HepG2 (cell line): ENCODE data around the gene FGD3. TPM values are rescaled to one million over a fixed set of nuclear protein-coding genes. Genes with fewer than 3 reads are reported as not detected.
A peak's percentile ranks its signal among the peaks of the same experiment; 100 is the strongest.

Experiments used
- CENPT ChIP-seq: sonication (generic); formaldehyde crosslinking; IDR thresholded peaks from 2 replicates; pipeline ENCODE4 v1.8.0; 2022; ENCODE audit warnings: low read depth, mild to moderate bottlenecking, moderate library complexity, missing genetic modification reagents
- ZBTB3 ChIP-seq: sonication (generic); formaldehyde crosslinking; IDR thresholded peaks from 2 replicates; pipeline ENCODE4 v1.4.0; 2020; ENCODE audit warnings: low read depth, mild to moderate bottlenecking, moderate library complexity, missing genetic modification reagents, borderline replicate concordance
- ZC3H13 ChIP-seq: sonication (generic); formaldehyde crosslinking; IDR thresholded peaks from 2 replicates; pipeline ENCODE4 v1.8.1; 2023; ENCODE audit warnings: mild to moderate bottlenecking, missing genetic modification reagents, moderate library complexity
- ZHX1 ChIP-seq: sonication (generic); formaldehyde crosslinking; IDR thresholded peaks from 2 replicates; pipeline ENCODE4 v1.8.1; 2022; ENCODE audit warnings: low read depth, mild to moderate bottlenecking, missing genetic modification reagents
- ZNF512B ChIP-seq: sonication (generic); formaldehyde crosslinking; IDR thresholded peaks from 2 replicates; pipeline ENCODE4 v1.5.1; 2020; ENCODE audit warnings: missing genetic modification reagents, mild to moderate bottlenecking, borderline replicate concordance
- ZNF629 ChIP-seq: sonication (generic); formaldehyde crosslinking; conservative IDR thresholded peaks from 2 replicates; pipeline ENCODE4 v1.5.0; 2020; ENCODE audit warnings: missing genetic modification reagents
- ZNF652 ChIP-seq: IDR thresholded peaks from 2 replicates; pipeline ENCODE4 v1.6.1; 2016; ENCODE audit warnings: low read depth, borderline replicate concordance
- ZSCAN21 ChIP-seq: sonication (generic); formaldehyde crosslinking; IDR thresholded peaks from 2 replicates; pipeline ENCODE4 v1.8.0; 2022; ENCODE audit warnings: mild to moderate bottlenecking, missing genetic modification reagents, moderate library complexity, borderline replicate concordance
- polyA plus RNA-seq, 8 experiments: library from polyadenylated mRNA; depleted of rRNA in 3 of 8; stranded (reverse) in 7 of 8; unstranded in 1 of 8; fragments of >200 nt; fragmentation: Illumina TruSeq in 4 of 8; extraction: Trizol in 4 of 8; gene quantifications; 2 replicates each; pipeline versions ENCODE4 v1.2.1 to v1.2.3, GENCODE V29; 2011 to 2016; ENCODE audit warnings: low read depth in 4 of 8, missing spikeins in 1 of 8, mixed read lengths in 1 of 8; ENCODE audit not compliant: insufficient read depth in 1 of 8
- total RNA-seq, 5 experiments: library from RNA; depleted of rRNA; stranded (reverse); fragments of >200 nt; fragmentation: Illumina TruSeq; extraction: Trizol; gene quantifications; 2 replicates each; pipeline ENCODE4 v1.2.3, GENCODE V29; 2016; ENCODE audit warnings: low read depth in 1 of 5
- TF ChIP-seq, protein P1 (sequence below): sonication (generic); formaldehyde crosslinking; IDR thresholded peaks from 2 replicates; pipeline ENCODE4 v1.5.0; 2020; ENCODE audit warnings: mild to moderate bottlenecking, low read depth, missing genetic modification reagents, borderline replicate concordance
- TF ChIP-seq, protein P2 (sequence below): sonication (generic); formaldehyde crosslinking; IDR thresholded peaks from 2 replicates; pipeline ENCODE4 v1.4.0; 2020; ENCODE audit warnings: low read depth, mild to moderate bottlenecking, missing genetic modification reagents

FGD3 gene
- total and polyA plus RNA-seq, 2 of the 13 experiments (the other 11 are each of a cell fraction or from before 2014, with no cell fraction given) = 0.53 to 1.1 TPM

- 0 out of 2 replicates have a peak, but pooled peaks have one; percentile 56 for TF ChIP-seq ZHX1 (CRISPR knock-in tag)
- peak; percentile 90 for TF ChIP-seq ZNF629 (CRISPR knock-in tag)
- no peak for TF ChIP-seq ZNF652 (CRISPR knock-in tag)
- TF ChIP-seq CENPT (CRISPR knock-in tag) = 0 out of 2 replicates have a peak, but pooled peaks have one; percentile 30
- 0 out of 2 replicates have a peak, but pooled peaks have one; percentile 17 for TF ChIP-seq ZSCAN21 (CRISPR knock-in tag)
- TF ChIP-seq ZBTB3 (CRISPR knock-in tag) = no peak
- no peak for TF ChIP-seq ZNF512B (CRISPR knock-in tag)
- no peak for TF ChIP-seq ZC3H13
- TF ChIP-seq, protein P1, sequence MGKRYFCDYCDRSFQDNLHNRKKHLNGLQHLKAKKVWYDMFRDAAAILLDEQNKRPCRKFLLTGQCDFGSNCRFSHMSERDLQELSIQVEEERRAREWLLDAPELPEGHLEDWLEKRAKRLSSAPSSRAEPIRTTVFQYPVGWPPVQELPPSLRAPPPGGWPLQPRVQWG (CRISPR knock-in tag) = no peak
- TF ChIP-seq, protein P2, sequence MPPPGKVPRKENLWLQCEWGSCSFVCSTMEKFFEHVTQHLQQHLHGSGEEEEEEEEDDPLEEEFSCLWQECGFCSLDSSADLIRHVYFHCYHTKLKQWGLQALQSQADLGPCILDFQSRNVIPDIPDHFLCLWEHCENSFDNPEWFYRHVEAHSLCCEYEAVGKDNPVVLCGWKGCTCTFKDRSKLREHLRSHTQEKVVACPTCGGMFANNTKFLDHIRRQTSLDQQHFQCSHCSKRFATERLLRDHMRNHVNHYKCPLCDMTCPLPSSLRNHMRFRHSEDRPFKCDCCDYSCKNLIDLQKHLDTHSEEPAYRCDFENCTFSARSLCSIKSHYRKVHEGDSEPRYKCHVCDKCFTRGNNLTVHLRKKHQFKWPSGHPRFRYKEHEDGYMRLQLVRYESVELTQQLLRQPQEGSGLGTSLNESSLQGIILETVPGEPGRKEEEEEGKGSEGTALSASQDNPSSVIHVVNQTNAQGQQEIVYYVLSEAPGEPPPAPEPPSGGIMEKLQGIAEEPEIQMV (CRISPR knock-in tag) = no peak
These were observed 114.0 kb downstream of the FGD3 start (continued) for GRCh38 chr9:93061260-93061751.
